HG03060 (cell line): ENCODE data around the gene ATXN1L.
"Not testable (repeated sequence)": the region's sequence is repeated elsewhere in the genome, so short reads cannot be mapped to it uniquely, and the experiment has no call there.

Experiments
- ATAC-seq: cut with Tn5 transposase; IDR thresholded peaks from one replicate; pipeline ENCODE4 v1.9.1; 2021; ENCODE audit warnings: low read depth, moderate number of reproducible peaks; ENCODE audit not compliant: unreplicated experiment

ATXN1L gene

DNA sequence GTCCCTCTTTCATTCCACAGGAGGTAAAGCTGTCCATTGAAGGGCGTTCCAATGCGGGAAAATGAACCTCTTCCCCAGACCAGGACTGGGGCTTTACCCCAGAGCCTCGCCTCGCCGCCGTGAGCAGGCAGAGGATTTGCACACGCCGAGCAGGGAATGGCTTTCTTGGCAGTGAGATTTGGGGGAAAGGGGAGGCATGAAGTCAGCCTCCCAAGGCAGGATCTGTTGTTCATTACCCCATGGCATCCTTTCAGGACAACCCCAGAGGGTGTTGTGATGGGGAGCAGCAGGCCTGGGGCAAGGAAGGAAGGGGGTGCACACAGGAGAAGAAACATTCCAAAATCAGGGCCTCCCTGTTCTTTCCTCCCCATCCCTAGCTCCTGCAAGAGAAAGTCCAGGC is 6.0 kb downstream of the ATXN1L start:
- no peak for ATAC-seq

DNA sequence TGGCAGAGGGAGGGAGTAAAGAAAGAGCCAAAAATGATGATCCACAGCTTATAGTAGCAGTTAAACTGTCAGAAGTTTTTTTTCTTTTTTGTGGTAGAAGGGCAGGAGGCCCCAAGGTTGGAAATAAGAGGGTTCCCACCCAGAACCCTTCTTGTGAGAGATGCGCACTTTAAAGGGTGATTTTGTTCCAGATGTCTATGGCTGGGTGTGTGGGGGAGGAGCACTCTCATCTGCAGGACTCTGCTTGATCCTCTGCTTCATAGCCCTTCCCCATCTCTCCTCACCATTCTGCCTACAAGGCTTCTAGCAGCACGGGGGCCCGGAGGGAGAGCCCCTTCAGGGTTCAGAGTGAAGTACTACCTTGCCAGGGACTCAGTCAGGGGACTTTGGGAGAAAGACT is 6.4 kb downstream of the ATXN1L start:
- no peak for ATAC-seq

DNA sequence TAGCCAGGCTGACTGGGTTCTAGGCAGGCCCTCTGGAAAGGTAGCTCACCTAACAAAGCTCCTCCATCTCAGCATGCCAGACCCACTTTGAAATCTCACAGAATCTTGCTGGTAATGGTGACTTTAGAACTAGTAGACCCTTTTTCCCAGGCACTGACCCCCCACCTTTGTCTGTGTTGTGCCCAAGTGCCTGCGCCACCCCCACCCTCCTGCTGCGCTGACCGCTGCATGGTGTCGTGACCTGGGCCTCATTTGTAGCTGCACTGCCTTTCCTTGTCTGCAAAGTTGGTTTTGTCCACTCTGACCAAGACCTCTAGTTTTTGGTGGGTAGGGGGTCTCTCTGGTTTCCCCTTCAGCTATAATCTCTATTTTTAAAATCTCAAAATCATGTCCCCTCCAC is 6.8 kb downstream of the ATXN1L start:
- no peak for ATAC-seq

GRCh38 chr16:71853413-71853812 is 7.6 kb downstream of the ATXN1L start:
- ATAC-seq: no peak

GRCh38 chr16:71854369-71854948 is 8.7 kb downstream of the ATXN1L start:
- ATAC-seq: no peak

- ATAC-seq: no peak
These were observed 10.3 kb downstream of the ATXN1L start for GRCh38 chr16:71855937-71856662.

DNA sequence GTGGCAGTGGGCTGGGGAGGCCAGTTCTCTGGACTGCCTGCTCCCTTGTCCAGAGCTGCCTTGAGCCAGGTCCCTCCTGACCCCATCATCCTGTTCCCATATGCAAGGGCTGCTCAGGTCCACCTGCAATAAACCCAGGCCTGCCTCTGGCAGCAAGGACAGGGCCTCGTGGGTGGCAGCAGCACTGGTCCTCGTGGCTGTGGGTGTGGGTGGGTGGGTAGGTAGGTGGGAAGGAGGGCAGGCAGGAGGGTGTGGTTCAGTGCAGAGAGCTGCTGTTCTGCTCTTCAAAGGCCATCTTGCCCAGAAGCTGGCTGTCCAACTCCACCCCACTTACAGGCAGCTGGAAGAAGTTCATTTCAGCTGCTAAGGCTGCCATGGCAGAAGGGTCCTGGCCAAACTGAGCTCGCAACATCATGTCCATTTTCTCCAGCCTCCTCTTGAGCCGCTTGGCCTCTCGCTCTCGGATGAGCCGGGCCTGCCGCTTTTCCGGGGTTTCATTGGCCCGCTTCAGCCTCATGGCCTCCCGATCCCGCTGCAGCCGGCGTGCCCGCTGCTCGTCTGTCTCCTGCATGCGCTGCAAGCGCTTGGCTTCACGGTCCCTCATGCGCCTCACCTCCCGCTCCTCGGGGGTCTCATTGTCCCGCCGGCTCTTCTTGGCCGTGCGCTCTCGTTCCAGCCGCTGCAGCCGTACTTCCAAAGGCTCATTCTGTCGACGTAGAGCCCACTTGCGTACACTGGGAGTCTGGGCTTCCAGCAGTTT is 14.2 kb downstream of the ATXN1L start:
- ATAC-seq: no peak

DNA sequence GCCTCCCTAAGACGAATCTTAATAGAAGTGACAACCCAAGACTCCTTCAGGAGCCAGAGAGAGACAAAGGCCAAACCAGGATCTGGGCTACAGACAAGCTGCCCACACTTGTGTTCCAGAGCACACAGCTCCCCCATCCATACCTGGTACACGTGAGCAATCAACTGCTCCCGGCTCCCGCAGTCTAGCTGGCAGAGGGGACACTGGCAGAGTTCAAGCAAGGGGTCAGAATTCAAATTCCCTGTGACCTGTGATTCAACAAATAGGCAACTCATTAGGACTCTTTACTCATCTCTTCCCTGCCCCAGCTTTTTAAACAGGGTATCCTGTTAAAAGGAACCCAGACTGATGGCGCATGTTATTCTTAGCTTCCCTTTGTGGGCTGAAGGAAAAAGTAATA is 18.2 kb downstream of the ATXN1L start:
- no peak for ATAC-seq

- no peak for ATAC-seq
These were observed 19.5 kb downstream of the ATXN1L start for GRCh38 chr16:71865173-71865863.

DNA sequence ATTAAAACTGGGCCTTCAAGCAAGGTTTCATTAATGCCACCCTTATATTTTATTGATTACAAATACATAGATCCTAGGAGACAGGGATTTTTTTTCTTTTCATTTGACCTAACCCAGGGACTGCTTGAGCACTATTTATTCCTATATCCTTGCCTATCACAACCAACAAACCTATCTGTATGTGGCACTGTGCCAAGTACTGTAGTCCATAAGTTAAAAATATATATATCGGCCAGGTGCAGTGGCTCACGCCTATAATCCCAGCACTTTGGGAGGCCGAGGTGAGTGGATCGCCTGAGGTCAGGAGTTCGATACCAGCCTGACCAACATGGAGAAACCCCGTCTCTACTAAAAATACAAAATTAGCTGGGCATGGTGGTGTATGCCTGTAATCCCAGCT is 21.4 kb downstream of the ATXN1L start:
- ATAC-seq: not testable (repeated sequence)

GRCh38 chr16:71867939-71868338 is 22.2 kb downstream of the ATXN1L start:
- ATAC-seq: no peak

- ATAC-seq: no peak
These were observed 23.3 kb downstream of the ATXN1L start for GRCh38 chr16:71869089-71869488.

DNA sequence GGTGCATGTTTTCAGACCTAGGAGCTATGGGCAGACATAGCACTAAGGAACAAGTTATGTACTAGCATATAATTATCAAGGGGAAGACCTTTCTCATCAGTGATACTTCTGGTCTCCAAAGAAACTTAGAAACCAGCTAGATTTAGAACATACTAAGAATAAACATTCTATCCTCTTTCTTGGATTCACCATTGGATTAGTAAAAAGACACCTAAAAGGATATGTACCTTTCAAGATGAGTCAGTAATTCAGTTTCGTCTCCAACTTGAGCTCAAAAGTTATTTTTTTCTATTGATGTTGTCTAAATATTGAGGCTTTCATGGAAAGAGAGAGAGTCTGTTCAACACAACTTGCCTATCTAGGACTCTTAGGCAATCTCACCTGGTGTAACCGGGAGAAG is 25.0 kb downstream of the ATXN1L start:
- no peak for ATAC-seq

DNA sequence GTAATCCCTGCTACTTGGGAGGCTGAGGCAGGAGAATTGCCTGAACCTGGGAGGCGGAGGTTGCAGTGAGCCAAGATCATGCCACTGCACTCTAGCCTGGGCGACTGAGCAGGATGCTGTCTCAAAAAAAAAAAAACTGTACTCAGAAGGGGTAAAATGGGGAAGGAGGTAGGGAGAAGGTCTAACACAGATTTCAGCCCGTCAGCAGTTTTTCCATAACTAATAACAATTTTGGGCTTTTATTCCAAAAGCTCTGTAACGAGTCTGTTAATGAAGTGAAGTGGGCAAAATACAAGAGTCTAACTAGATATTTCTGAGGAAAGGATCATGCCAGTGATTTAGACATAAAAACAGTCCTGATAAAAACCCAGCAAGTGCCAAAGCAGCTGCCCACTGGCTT is 27.4 kb downstream of the ATXN1L start:
- no peak for ATAC-seq

- ATAC-seq: no peak
These were observed 33.1 kb downstream of the ATXN1L start for GRCh38 chr16:71878911-71879310.

DNA sequence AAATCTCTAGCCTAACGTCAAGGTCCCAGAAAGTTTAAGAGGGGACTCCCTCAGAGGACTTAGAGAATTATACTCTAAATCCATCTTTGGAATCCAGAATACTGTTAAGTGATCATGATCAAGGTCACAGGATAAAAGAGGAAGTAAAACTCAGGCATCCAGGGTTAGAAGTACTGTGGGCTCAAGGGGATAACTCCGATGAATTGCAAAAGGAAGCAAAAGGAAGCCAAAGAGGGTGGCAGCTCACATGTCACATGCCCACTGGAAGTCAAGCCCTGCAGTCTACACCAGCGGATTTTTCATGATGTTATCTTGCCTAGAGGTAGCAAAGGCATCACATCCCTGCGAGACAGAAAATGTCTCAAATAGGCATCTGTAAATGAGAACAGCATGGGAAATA is 34.4 kb downstream of the ATXN1L start:
- no peak for ATAC-seq

GRCh38 chr16:71882505-71883167 is 36.9 kb downstream of the ATXN1L start:
- peak; percentile 64 for ATAC-seq

- no peak for ATAC-seq
These were observed 37.5 kb downstream of the ATXN1L start for GRCh38 chr16:71883168-71883848.

- ATAC-seq: no peak
These were observed 38.3 kb downstream of the ATXN1L start, which contains the start of gene ZNF821 for GRCh38 chr16:71883849-71884638. TSS of gene ZNF821 (minus strand) at chr16:71884182. CDS start at chr16:71879946, 4,236 bp downstream.
